Tibial artery (tissue), 4 donors: ENCODE results near the gene NT5DC2.
A peak's percentile ranks its signal among the peaks of the same experiment; 100 is the strongest.

Experiments used
- DNase-seq, 2 donors: peaks; one replicate each; pipeline ENCODE4 v3.0.0-alpha.2; 2019
- H3K27ac ChIP-seq, 2 donors: fragments of 200-600 bp; sonication (generic) in 1 of 2; 1 replicate in 1 of 2; 2 replicates in 1 of 2; pipeline ENCODE4 v1.5.1; 2018 to 2019; ENCODE audit warnings: mild to moderate bottlenecking in 1 of 2
- H3K27me3 ChIP-seq, 2 donors: fragments of 200-600 bp; sonication (generic) in 1 of 2; one replicate each; pipeline versions ENCODE4 v1.5.1 to v1.6.0; 2016 to 2019
- H3K36me3 ChIP-seq, 3 donors: fragments of 200-600 bp; sonication (generic) in 2 of 3; one replicate each; pipeline ENCODE4 v1.5.1; 2016 to 2019; ENCODE audit warnings: mild to moderate bottlenecking in 2 of 3
- H3K4me1 ChIP-seq, 4 donors: fragments of 200-600 bp; sonication (generic) in 2 of 4; 1 replicate in 3 of 4; 2 replicates in 1 of 4; pipeline ENCODE4 v1.5.1; 2016 to 2019
- H3K4me3 ChIP-seq, 2 donors: fragments of 200-600 bp; sonication (generic) in 1 of 2; 1 replicate in 1 of 2; 2 replicates in 1 of 2; pipeline ENCODE4 v1.5.1; 2018 to 2019; ENCODE audit warnings: mild to moderate bottlenecking in 2 of 2
- H3K9me3 ChIP-seq, 3 donors: fragments of 200-600 bp; sonication (generic) in 1 of 3; one replicate each; pipeline ENCODE4 v1.5.1; 2016 to 2019
- intact Hi-C: fragments of 100-400 bp; cut with DNase I; formaldehyde crosslinking; loops from one replicate; pipeline ENCODE4 v1.15.0; 2023; ENCODE audit warnings: low total_unique reads
- TF ChIP-seq, protein P1 (sequence below), 2 experiments: fragments of 200-600 bp in 1 of 2; fragments of 450-650 bp in 1 of 2; IDR thresholded peaks; one replicate each; pipeline ENCODE4 v1.5.1; 2017 to 2019; ENCODE audit warnings: antibody characterized with exemption in 2 of 2, mild to moderate bottlenecking in 1 of 2, moderate library complexity in 1 of 2

NT5DC2 gene

DNA sequence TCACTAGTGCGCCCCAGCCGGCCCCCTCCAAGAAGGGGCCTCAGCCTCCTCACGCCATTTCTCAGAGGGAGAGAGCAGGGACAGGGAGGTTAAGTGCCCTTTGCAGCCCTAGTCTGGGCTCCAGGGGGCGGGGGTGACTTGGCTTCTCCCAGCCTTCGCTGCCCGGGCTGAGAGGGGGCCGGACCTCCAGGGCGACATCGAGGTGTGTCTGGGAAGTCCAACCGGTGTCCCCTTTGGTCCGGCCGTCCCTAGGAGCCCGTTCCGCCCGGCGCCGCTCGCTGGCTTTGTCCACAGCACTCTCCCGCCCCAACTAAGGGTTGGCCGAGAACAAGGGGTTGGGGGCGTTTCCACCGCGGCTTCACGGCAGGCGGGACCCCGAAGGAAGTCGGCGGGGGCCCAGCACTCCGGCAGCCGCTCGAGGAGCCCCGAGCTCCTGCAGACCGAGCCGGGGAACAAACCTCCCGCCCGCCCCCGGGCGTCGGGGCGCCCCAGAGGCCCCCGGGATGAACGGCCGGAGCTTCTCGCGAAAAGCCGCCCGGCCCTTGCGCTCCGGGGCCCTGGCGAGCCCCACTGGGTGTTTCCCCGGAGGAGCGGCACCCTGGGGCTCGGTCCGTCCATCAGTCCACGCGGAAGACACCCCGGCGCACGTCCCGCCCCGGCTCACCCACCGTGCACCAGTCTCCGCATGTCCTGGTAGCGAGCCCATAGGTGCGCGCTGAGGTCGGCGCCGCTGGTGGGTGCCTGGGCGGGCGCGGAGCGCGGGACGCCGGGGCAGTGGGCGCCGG lies 627 bp downstream of the NT5DC2 start:
- Histone ChIP-seq H3K4me3 (peak overlapping the region; percentile 72 to 78), H3K36me3 (peaks cover 0 to 10% (median 0%) of the 10 kb centered on the region in 3 donors), H3K27me3 (no peaks in the 10 kb centered on the region), H3K27ac (peak overlapping the region; percentile 58 to 79), H3K9me3 (no peaks in the 10 kb centered on the region), H3K4me1 (peaks cover 0 to 72% (median 63%) of the 10 kb centered on the region in 4 donors)
- intact Hi-C loops = loop anchor here (10.0 kb wide), 1 partner anchor 58 kb away; no protein-coding TSS in a partner anchor
- TF ChIP-seq, protein P1, sequence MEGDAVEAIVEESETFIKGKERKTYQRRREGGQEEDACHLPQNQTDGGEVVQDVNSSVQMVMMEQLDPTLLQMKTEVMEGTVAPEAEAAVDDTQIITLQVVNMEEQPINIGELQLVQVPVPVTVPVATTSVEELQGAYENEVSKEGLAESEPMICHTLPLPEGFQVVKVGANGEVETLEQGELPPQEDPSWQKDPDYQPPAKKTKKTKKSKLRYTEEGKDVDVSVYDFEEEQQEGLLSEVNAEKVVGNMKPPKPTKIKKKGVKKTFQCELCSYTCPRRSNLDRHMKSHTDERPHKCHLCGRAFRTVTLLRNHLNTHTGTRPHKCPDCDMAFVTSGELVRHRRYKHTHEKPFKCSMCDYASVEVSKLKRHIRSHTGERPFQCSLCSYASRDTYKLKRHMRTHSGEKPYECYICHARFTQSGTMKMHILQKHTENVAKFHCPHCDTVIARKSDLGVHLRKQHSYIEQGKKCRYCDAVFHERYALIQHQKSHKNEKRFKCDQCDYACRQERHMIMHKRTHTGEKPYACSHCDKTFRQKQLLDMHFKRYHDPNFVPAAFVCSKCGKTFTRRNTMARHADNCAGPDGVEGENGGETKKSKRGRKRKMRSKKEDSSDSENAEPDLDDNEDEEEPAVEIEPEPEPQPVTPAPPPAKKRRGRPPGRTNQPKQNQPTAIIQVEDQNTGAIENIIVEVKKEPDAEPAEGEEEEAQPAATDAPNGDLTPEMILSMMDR (IDR thresholded peaks at IDR 0.05) = no peak
- DNase-seq = peak in 1 of 2 donors; percentile 75

GRCh38 chr3:52532517-52532837 lies 1.2 kb downstream of the NT5DC2 start:
- TF ChIP-seq, protein P1 (IDR thresholded peaks at IDR 0.05) = no peak
- Histone ChIP-seq H3K4me1 (peaks cover 0 to 67% (median 57%) of the 10 kb centered on the region in 4 donors), H3K27ac (peak overlapping the region; percentile 58 to 79), H3K27me3 (no peaks in the 10 kb centered on the region), H3K36me3 (peaks cover 0 to 15% (median 5%) of the 10 kb centered on the region in 3 donors), H3K9me3 (no peaks in the 10 kb centered on the region), H3K4me3 (peak overlapping the region; percentile 72 to 78)
- peak in 1 of 2 donors; percentile 69 for DNase-seq
- intact Hi-C loops = loop anchor here (10.0 kb wide), 1 partner anchor 58 kb away; no protein-coding TSS in a partner anchor

- Histone ChIP-seq H3K27me3 (no peaks in the 10 kb centered on the region), H3K27ac (peak overlapping the region; percentile 58 to 79), H3K4me3 (peak overlapping the region; percentile 72 to 78), H3K36me3 (peaks cover 0 to 20% (median 10%) of the 10 kb centered on the region in 3 donors), H3K9me3 (no peaks in the 10 kb centered on the region), H3K4me1 (peaks cover 0 to 67% (median 55%) of the 10 kb centered on the region in 4 donors)
- TF ChIP-seq, protein P1 (IDR thresholded peaks at IDR 0.05) = no peak
- peak in 1 of 2 donors; percentile 68 for DNase-seq
- intact Hi-C loops = loop anchor here (10.0 kb wide), 1 partner anchor 57 kb away; no protein-coding TSS in a partner anchor
Measured at GRCh38 chr3:52531860-52532516, 1.7 kb downstream of the NT5DC2 start.

- Histone ChIP-seq H3K4me3 (no peak overlapping the region), H3K27ac (peak overlapping the region; percentile 58 to 79), H3K36me3 (peaks cover 0 to 23% (median 11%) of the 10 kb centered on the region in 3 donors), H3K4me1 (peaks cover 0 to 75% (median 59%) of the 10 kb centered on the region in 4 donors), H3K27me3 (no peaks in the 10 kb centered on the region), H3K9me3 (no peaks in the 10 kb centered on the region)
- DNase-seq = peak in 1 of 2 donors; percentile 78
- TF ChIP-seq, protein P1 (IDR thresholded peaks at IDR 0.05) = no peak
- intact Hi-C loops = loop anchor here (10.0 kb wide), 1 partner anchor 56 kb away; no protein-coding TSS in a partner anchor
Measured at GRCh38 chr3:52530918-52531826, 2.5 kb downstream of the NT5DC2 start.
